Stomach (tissue), 4 donors: ENCODE results near the gene HMGCS2.

Experiments
- CTCF ChIP-seq, 7 experiments: fragments of 450-650 bp in 4 of 7; fragments of 200-600 bp in 3 of 7; sonication (generic) in 3 of 7; IDR thresholded peaks; one replicate each; pipeline ENCODE4 v1.5.1; 2016 to 2019; ENCODE audit warnings: antibody characterized with exemption in 7 of 7, control low read depth in 2 of 7, mild to moderate bottlenecking in 1 of 7
- EP300 ChIP-seq: sonication (generic); formaldehyde crosslinking; IDR thresholded peaks from one replicate; pipeline ENCODE4 v1.6.1; 2017; ENCODE audit warnings: antibody characterized with exemption
- POLR2A ChIP-seq, 4 donors: fragments of 450-650 bp; IDR thresholded peaks; one replicate each; pipeline ENCODE4 v1.6.1; 2016; ENCODE audit warnings: antibody characterized with exemption in 4 of 4, control low read depth in 2 of 4, mild to moderate bottlenecking in 1 of 4, moderate library complexity in 1 of 4

- TF ChIP-seq POLR2A (IDR thresholded peaks at IDR 0.05) (no peak), CTCF (IDR thresholded peaks at IDR 0.05) (no peak), EP300 (no peak)
Measured at GRCh38 chr1:119700326-119700725, 68.4 kb downstream of the HMGCS2 start.
